Cardiac fibroblast (primary cell): Measurements from ENCODE around the gene ZNF292.

Experiments used
- DNase-seq, 2 donors: peaks; one replicate each; pipeline versions ENCODE4 v3.0.0 to v3.0.0-alpha.2; 2010; ENCODE audit warnings: low read depth in 2 of 2
- H3K4me3 ChIP-seq, 2 donors: replicated peaks in 1 of 2; 1 replicate in 1 of 2; 2 replicates in 1 of 2; pipeline ENCODE4 v1.5.1; 2011; ENCODE audit warnings: low read depth in 2 of 2, low read length in 2 of 2, mild to moderate bottlenecking in 2 of 2, moderate library complexity in 1 of 2
- TF ChIP-seq, protein P1 (sequence below): IDR thresholded peaks from one replicate; pipeline ENCODE4 v1.5.1; 2011; ENCODE audit warnings: low read depth, mild to moderate bottlenecking, low read length, inconsistent platforms

The ZNF292 gene

DNA sequence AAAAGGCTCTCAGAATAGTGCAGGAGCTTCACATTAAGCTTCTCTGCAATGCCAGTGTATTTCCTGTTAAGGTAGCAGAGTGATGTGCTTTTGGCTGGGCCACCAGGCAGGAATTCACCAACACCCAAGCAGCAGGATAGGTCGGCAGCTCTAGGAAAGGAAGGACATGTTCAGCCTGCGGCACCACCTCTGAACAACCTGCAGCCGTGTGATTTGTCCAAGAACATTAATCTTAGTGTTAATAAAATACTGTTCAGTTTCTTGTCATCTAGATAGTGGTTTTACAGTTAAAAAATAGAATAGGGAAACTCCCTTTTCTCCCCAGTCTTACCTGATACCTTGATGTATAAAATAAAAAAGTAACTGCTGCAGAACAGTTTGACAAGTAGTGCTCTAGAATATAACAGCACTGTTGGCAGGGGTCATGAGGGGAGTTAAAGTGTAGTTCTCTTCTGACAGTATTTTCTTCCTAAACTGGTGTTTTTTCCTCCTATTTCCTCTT is 18.8 kb downstream of the ZNF292 start:
- no peak overlapping the region for H3K4me3 ChIP-seq
- TF ChIP-seq, protein P1, sequence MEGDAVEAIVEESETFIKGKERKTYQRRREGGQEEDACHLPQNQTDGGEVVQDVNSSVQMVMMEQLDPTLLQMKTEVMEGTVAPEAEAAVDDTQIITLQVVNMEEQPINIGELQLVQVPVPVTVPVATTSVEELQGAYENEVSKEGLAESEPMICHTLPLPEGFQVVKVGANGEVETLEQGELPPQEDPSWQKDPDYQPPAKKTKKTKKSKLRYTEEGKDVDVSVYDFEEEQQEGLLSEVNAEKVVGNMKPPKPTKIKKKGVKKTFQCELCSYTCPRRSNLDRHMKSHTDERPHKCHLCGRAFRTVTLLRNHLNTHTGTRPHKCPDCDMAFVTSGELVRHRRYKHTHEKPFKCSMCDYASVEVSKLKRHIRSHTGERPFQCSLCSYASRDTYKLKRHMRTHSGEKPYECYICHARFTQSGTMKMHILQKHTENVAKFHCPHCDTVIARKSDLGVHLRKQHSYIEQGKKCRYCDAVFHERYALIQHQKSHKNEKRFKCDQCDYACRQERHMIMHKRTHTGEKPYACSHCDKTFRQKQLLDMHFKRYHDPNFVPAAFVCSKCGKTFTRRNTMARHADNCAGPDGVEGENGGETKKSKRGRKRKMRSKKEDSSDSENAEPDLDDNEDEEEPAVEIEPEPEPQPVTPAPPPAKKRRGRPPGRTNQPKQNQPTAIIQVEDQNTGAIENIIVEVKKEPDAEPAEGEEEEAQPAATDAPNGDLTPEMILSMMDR, result no peak
- no peak for DNase-seq

DNA sequence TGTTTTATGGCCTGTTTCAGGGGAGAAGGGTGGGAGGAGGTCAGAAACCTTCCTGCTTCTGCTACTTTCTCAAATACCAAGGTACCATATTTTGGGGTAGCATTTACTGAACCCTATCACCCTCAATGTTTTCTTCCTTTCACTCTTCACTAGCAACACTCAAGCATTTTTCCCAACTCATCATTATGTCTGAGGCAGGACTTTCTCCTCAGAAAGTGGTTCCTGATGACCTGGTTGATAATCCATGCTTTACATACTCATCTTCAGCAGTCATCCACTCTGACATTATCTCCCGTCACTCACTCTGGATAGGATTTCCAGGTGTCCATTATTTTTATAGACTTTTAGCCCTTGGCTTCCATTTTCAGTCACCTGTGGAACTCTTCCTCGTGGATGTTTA is 21.1 kb downstream of the ZNF292 start:
- no peak for DNase-seq
- H3K4me3 ChIP-seq, result no peak overlapping the region
- TF ChIP-seq, protein P1, result no peak

DNA sequence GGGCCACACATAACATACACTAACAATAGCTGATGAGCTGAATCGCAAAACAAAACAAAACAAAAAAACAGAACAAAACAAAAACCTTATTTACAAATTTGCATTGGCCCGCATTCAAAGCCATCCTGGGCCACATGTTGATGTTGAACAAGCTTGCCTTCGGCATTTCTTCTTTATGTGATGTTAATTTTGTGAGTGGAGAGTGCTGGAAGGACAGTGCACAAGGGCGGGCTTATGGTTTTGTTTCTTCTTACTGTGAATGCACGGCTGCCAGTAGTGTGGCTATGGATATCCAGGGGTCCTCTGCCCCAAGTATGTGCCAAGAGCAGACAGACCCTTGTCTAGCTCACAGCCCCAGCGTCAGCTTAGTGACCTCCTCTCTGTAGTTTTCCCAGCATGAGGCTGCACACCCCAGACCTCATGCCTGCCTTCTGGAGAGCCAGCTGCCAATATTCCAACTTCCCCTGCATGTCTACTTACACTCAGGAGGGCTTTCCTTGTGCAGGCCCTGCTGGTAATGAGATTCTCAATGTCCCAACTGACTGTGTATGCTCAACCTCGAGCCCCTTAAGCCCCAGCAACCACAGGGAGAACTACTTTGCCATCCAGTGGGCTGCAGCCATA is 24.9 kb downstream of the ZNF292 start:
- TF ChIP-seq, protein P1, result no peak
- no peak for DNase-seq
- H3K4me3 ChIP-seq, result no peak overlapping the region

DNA sequence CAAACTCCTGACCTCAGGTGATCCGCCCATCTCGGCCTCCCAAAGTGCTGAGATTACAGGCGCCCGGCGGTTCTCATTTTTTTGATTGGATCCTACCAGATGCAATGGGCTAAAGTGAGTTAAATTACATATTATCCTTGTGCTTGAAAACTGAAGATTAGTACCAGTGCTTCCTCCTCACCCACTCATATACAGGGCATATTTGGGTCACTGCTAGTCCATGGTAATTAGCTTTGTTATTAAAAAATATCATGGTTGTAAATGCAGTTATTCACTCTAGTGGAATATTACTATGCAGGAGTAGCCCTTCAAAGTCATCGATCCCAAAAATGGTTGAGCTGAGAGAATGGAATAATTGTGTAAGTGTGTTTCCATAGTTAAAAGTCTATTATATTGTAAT is 26.5 kb downstream of the ZNF292 start:
- no peak overlapping the region for H3K4me3 ChIP-seq
- TF ChIP-seq, protein P1, result no peak

DNA sequence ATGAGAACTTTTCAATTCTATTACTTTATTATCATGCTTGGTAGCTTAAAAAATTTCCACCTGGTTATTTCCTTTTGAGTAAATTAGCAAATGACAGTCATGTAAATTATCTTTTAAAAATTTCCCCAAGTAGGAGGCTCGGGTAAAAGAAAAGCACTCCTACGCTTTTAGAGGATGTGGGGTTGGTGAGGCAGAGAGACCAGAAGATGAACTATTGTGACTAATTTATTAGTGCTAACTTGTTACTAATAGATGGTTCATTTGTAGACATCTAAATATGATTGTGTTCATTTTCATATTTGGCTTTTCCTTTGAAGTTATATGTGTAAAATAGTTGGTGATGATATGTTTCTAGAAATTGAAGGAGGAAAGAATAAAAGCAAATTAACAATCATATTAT is 27.0 kb downstream of the ZNF292 start:
- TF ChIP-seq, protein P1, result no peak
- H3K4me3 ChIP-seq, result no peak overlapping the region
- no peak for DNase-seq

More for the DNA sequence above, 26.5 kb downstream of the ZNF292 start:
- no peak for DNase-seq

DNA sequence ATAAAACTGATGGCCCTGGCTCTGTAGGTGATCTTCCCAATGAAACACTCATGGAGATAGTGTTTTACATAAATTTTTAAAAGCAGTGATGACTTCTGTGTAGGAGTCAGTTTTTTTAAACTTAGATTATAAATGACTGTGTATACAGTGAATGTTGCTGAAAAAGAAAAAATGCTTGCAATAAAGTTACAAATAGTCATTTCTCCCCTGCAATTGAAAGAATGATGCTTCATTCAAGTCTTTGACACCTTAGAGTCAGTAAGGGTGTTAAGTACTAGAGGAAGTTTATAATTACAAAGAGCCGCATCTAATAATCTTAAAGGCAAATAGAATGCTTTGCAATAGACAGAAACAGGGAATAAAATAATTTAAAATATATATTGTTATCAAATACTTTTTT is 27.6 kb downstream of the ZNF292 start:
- TF ChIP-seq, protein P1, result no peak
- no peak for DNase-seq
- H3K4me3 ChIP-seq, result no peak overlapping the region

DNA sequence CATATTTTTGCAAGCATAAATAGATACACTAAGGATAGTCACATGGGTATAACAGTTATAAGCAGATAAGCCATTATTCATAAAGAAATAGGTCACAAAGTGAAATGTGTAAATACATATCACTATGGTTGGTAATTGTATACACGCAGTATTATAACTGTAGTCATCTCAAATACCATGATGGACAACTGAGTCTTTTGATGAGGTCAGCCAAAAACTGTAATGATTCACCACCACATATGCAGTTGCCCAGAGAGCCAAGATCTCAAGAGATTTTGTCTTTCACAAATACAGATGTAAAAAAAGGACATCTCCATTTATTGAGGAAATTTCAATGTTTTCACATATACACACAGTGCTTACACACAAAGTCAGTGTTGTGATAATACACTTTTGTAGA is 28.3 kb downstream of the ZNF292 start:
- TF ChIP-seq, protein P1, result no peak
- peak; percentile 37 to 74 for DNase-seq
- no peak overlapping the region for H3K4me3 ChIP-seq
